Keratinocyte (primary cell): ENCODE data around the gene MYO1H. TPM values are rescaled to one million over a fixed set of nuclear protein-coding genes. Genes with fewer than 3 reads are reported as not detected.
A peak's percentile ranks its signal among the peaks of the same experiment; 100 is the strongest.

Experiments
- DNase-seq: peaks from one replicate; pipeline ENCODE4 v3.0.0-alpha.2; 2011; ENCODE audit warnings: low read depth, missing footprints, low spot score
- FAIRE-seq: peaks from 2 replicates; lab custom pipeline; 2011; peaks lifted over from hg19 to GRCh38; lab: Jason Lieb, UNC
- H2AFZ ChIP-seq: 2 replicates; pipeline ENCODE4 v1.6.0; 2012; ENCODE audit warnings: low read length, control low read depth, inconsistent platforms; ENCODE audit not compliant: control insufficient read depth
- H3K27ac ChIP-seq: 2 replicates; pipeline ENCODE4 v1.5.1; 2011; ENCODE audit warnings: low read length; ENCODE audit not compliant: control insufficient read depth, insufficient read depth
- H3K27me3 ChIP-seq: 3 replicates; pipeline ENCODE4 v1.6.0; 2011; ENCODE audit warnings: low read length; ENCODE audit not compliant: control insufficient read depth, insufficient read depth; ENCODE audit errors: extremely low read depth
- H3K36me3 ChIP-seq, 2 experiments: 2 replicates in 1 of 2; 3 replicates in 1 of 2; pipeline ENCODE4 v1.5.1; 2011; ENCODE audit warnings: low read length in 2 of 2, mild to moderate bottlenecking in 1 of 2; ENCODE audit not compliant: control insufficient read depth in 2 of 2, insufficient read depth in 2 of 2; ENCODE audit errors: extremely low read depth in 1 of 2
- H3K4me1 ChIP-seq: 3 replicates; pipeline ENCODE4 v1.5.1; 2011; ENCODE audit warnings: low read length; ENCODE audit not compliant: control insufficient read depth, insufficient read depth; ENCODE audit errors: extremely low read depth
- H3K4me2 ChIP-seq: 3 replicates; pipeline ENCODE4 v1.6.0; 2011; ENCODE audit warnings: low read depth, low read length; ENCODE audit not compliant: control insufficient read depth, insufficient read depth; ENCODE audit errors: extremely low read depth
- H3K4me3 ChIP-seq, 3 experiments: fragments of 200-600 bp in 1 of 3; sonication (generic) in 1 of 3; 2 replicates in 2 of 3; 3 replicates in 1 of 3; pipeline ENCODE4 v1.5.1; 2011 to 2016; ENCODE audit warnings: low read length in 3 of 3, mild to moderate bottlenecking in 3 of 3, control low read depth in 2 of 3, inconsistent platforms in 1 of 3, low read depth in 1 of 3, mixed read lengths in 1 of 3, mixed run types in 1 of 3, moderate library complexity in 1 of 3; ENCODE audit not compliant: control insufficient read depth in 2 of 3, insufficient read depth in 2 of 3; ENCODE audit errors: extremely low read depth in 1 of 3
- H3K79me2 ChIP-seq: 2 replicates; pipeline ENCODE4 v1.6.0; 2012; ENCODE audit warnings: low read length; ENCODE audit not compliant: control insufficient read depth, insufficient read depth
- H3K9ac ChIP-seq: 3 replicates; pipeline ENCODE4 v1.6.0; 2011; ENCODE audit warnings: low read length; ENCODE audit not compliant: control insufficient read depth, insufficient read depth; ENCODE audit errors: extremely low read depth
- H3K9me1 ChIP-seq: 3 replicates; pipeline ENCODE4 v1.6.0; 2011; ENCODE audit warnings: low read length; ENCODE audit not compliant: control insufficient read depth, insufficient read depth; ENCODE audit errors: extremely low read depth
- H3K9me3 ChIP-seq: 2 replicates; pipeline ENCODE4 v1.5.1; 2012; ENCODE audit warnings: low read depth, low read length; ENCODE audit not compliant: control insufficient read depth
- H4K20me1 ChIP-seq: 3 replicates; pipeline ENCODE4 v1.6.0; 2011; ENCODE audit warnings: low read length; ENCODE audit not compliant: control insufficient read depth, insufficient read depth; ENCODE audit errors: extremely low read depth
- CTCF ChIP-seq, 3 experiments: IDR thresholded peaks in 1 of 3; conservative IDR thresholded peaks in 1 of 3; optimal IDR thresholded peaks in 1 of 3; 2 replicates in 2 of 3; 3 replicates in 1 of 3; pipeline versions ENCODE3 to v1.5.1; 2011; ENCODE audit warnings: low read length in 3 of 3, mild to moderate bottlenecking in 3 of 3, moderate library complexity in 2 of 3, control low read depth in 1 of 3, inconsistent platforms in 1 of 3; ENCODE audit not compliant: insufficient read depth in 2 of 3; ENCODE audit errors: extremely low read depth in 1 of 3
- EZH2 ChIP-seq: IDR thresholded peaks from one replicate; pipeline ENCODE4 v1.6.1; 2012; ENCODE audit warnings: inconsistent platforms, mild to moderate bottlenecking, low read length, moderate library complexity
- dilution Hi-C: fragments of 300-500 bp; cut with MboI; formaldehyde crosslinking; loops from one replicate; pipeline ENCODE4 v1.7.0; 2020; ENCODE audit warnings: low sequenced_read_pairs; ENCODE audit not compliant: extremely low pct_ligation_motif_present
- polyA plus RNA-seq, 5 experiments: library from polyadenylated mRNA; depleted of rRNA in 3 of 5; stranded (reverse) in 3 of 5; stranded (forward) in 1 of 5; unstranded in 1 of 5; fragments of >200 nt; gene quantifications; 1 replicate in 1 of 5; 2 replicates in 3 of 5; 3 replicates in 1 of 5; pipeline versions ENCODE4 v1.2.1 to v1.2.3, GENCODE V29; 2011 to 2012; ENCODE audit warnings: missing spikeins in 2 of 5, low read depth in 1 of 5, low replicate concordance in 1 of 5

Gene MYO1H
- polyA plus RNA-seq, 1 donor (not counting 4 experiments of a cell fraction or from before 2014, with no cell fraction given) = not detected

GRCh38 chr12:109477963-109478315, 130.2 kb downstream of the MYO1H start:
- H3K36me3 ChIP-seq = peaks cover 4 to 6% of the 10 kb centered on the region in 2 experiments
- FAIRE-seq = no peak
- peak overlapping the region; percentile 97 for H2AFZ ChIP-seq
- peak overlapping the region; percentile 94 for H3K9ac ChIP-seq
- H3K9me1 ChIP-seq = no peaks in the 10 kb centered on the region
- no peak for TF ChIP-seq CTCF (optimal IDR thresholded peaks at IDR 0.05 in 1 of 3, IDR thresholded peaks at IDR 0.05 in 1 of 3, conservative IDR thresholded peaks at IDR 0.05 in 1 of 3; ENCODE audit: extremely low read depth in 1 of 3, insufficient read depth in 2 of 3, low read length in 3 of 3)
- TF ChIP-seq EZH2 = no peak
- H3K27ac ChIP-seq = peak overlapping the region; percentile 98
- no peak for DNase-seq
- H3K9me3 ChIP-seq = no peaks in the 10 kb centered on the region
- H3K4me3 ChIP-seq = peak overlapping the region; percentile 63 to 90 (median 76)
- peaks cover 5% of the 10 kb centered on the region for H4K20me1 ChIP-seq
- peaks cover 65% of the 10 kb centered on the region for H3K79me2 ChIP-seq
- peaks cover 18% of the 10 kb centered on the region for H3K4me1 ChIP-seq
- dilution Hi-C loops = no loop called here
- no peaks in the 10 kb centered on the region for H3K27me3 ChIP-seq
- peak overlapping the region; percentile 92 for H3K4me2 ChIP-seq

DNA sequence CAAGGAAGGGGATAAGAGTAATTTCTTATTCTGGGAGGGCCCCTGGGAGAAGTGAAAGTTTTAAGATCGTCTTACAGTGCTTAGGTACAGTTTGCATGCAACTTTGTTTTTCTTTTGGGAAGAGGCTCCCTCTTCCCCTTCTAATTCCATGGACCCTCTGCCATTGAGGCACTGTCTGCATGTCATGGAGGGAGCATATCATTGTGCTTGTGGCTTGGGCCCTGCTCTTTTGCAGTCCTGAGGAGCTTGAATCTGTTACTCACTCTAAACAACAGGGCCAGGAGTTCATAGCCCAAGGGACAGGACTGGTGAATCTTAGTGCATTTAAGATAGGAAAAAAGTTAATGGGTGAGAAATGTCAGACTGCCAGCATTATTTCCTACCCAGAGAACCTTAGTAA, 132.1 kb downstream of the MYO1H start:
- no peaks in the 10 kb centered on the region for H3K9me1 ChIP-seq
- no peaks in the 10 kb centered on the region for H4K20me1 ChIP-seq
- FAIRE-seq (no peak), DNase-seq (no peak)
- peaks cover 18% of the 10 kb centered on the region for H3K4me1 ChIP-seq
- H3K4me3 ChIP-seq = no peak overlapping the region
- TF ChIP-seq CTCF (optimal IDR thresholded peaks at IDR 0.05 in 1 of 3, IDR thresholded peaks at IDR 0.05 in 1 of 3, conservative IDR thresholded peaks at IDR 0.05 in 1 of 3; ENCODE audit: extremely low read depth in 1 of 3, insufficient read depth in 2 of 3, low read length in 3 of 3) (no peak), EZH2 (no peak)
- peaks cover 47% of the 10 kb centered on the region for H3K79me2 ChIP-seq
- no peaks in the 10 kb centered on the region for H3K27me3 ChIP-seq
- H3K27ac ChIP-seq = no peak overlapping the region
- H3K36me3 ChIP-seq = peaks cover 9 to 10% of the 10 kb centered on the region in 2 experiments
- H3K9me3 ChIP-seq = no peaks in the 10 kb centered on the region
- dilution Hi-C loops = no loop called here
- H3K4me2 ChIP-seq = no peak overlapping the region
- H3K9ac ChIP-seq = no peak overlapping the region
- H2AFZ ChIP-seq = no peak overlapping the region
